ENCODE results near the gene SLC27A5. TPM values are rescaled to one million over a fixed set of nuclear protein-coding genes. Genes with fewer than 3 reads are reported as not detected.

The SLC27A5 gene
- total and polyA plus RNA-seq, 4 donors: 7.9 to 19.0 (median 13.0) TPM

- TF ChIP-seq, protein P1, sequence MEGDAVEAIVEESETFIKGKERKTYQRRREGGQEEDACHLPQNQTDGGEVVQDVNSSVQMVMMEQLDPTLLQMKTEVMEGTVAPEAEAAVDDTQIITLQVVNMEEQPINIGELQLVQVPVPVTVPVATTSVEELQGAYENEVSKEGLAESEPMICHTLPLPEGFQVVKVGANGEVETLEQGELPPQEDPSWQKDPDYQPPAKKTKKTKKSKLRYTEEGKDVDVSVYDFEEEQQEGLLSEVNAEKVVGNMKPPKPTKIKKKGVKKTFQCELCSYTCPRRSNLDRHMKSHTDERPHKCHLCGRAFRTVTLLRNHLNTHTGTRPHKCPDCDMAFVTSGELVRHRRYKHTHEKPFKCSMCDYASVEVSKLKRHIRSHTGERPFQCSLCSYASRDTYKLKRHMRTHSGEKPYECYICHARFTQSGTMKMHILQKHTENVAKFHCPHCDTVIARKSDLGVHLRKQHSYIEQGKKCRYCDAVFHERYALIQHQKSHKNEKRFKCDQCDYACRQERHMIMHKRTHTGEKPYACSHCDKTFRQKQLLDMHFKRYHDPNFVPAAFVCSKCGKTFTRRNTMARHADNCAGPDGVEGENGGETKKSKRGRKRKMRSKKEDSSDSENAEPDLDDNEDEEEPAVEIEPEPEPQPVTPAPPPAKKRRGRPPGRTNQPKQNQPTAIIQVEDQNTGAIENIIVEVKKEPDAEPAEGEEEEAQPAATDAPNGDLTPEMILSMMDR (IDR thresholded peaks at IDR 0.05; ENCODE audit: control extremely low read depth, extremely low read depth): no peak
- Histone ChIP-seq H3K27ac (ENCODE audit: low read depth in 1 of 2, low read length in 1 of 2) (no peak overlapping the region), H3K9me3 (ENCODE audit: control insufficient read depth in 4 of 4, insufficient read depth in 3 of 4, low read length in 3 of 4) (no peaks in the 10 kb centered on the region), H3K9ac (ENCODE audit: insufficient read depth in 1 of 2, low read length in 2 of 2) (no peak overlapping the region), H3K27me3 (ENCODE audit: control insufficient read depth in 3 of 3, insufficient read depth in 3 of 3, low read length in 2 of 3) (no peaks in the 10 kb centered on the region), H3K4me1 (ENCODE audit: control insufficient read depth in 5 of 5, insufficient read depth in 5 of 5, low read length in 5 of 5) (peaks cover 0 to 18% (median 4%) of the 10 kb centered on the region in 5 donors), H3K4me3 (no peak overlapping the region), H3K36me3 (ENCODE audit: control insufficient read depth in 4 of 4, insufficient read depth in 4 of 4, low read length in 4 of 4) (peaks cover 0 to 4% (median 2%) of the 10 kb centered on the region in 4 donors)
- ATAC-seq (ENCODE audit: insufficient read depth, low FRiP score): no peak
- WGBS, 2 donors: 54 to 67% methylated on average over 4 of the region's 4 CpGs
- no peak for DNase-seq
Observed at GRCh38 chr19:58521651-58522050, 9.9 kb upstream of the SLC27A5 start.

DNA sequence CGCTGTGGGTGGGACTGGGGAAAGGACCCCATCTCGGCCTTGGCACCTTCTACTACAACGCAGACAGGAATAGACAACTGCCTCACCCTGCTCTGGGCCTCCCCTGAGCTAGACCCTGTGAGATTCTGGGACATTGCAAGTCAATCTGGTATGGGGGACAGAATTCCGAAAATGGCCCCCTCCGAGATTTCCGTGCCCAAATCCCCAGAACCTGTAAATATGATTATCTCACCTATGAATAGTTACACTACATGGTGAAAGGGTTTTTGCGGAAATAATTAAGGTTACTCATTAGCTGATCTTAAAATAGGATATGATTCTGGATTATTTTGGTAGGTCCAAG, 8.4 kb upstream of the SLC27A5 start:
- H3K4me1 ChIP-seq (ENCODE audit: control insufficient read depth in 5 of 5, insufficient read depth in 5 of 5, low read length in 5 of 5): peaks cover 0 to 18% (median 4%) of the 10 kb centered on the region in 5 donors
- H3K9ac ChIP-seq (ENCODE audit: insufficient read depth in 1 of 2, low read length in 2 of 2): peak overlapping the region; percentile 67 to 89
- peak overlapping the region; percentile 91 to 94 for H3K27ac ChIP-seq (ENCODE audit: low read depth in 1 of 2, low read length in 1 of 2)
- H3K4me3 ChIP-seq: peak overlapping the region; percentile 53
- DNase-seq (no peak), ATAC-seq (ENCODE audit: insufficient read depth, low FRiP score) (no peak)
- 11 to 12% methylated on average over 7 of the region's 7 CpGs for WGBS, 2 donors
- peaks cover 0 to 16% (median 8%) of the 10 kb centered on the region in 4 donors for H3K36me3 ChIP-seq (ENCODE audit: control insufficient read depth in 4 of 4, insufficient read depth in 4 of 4, low read length in 4 of 4)
- TF ChIP-seq, protein P1 (IDR thresholded peaks at IDR 0.05; ENCODE audit: control extremely low read depth, extremely low read depth): no peak
- H3K27me3 ChIP-seq (ENCODE audit: control insufficient read depth in 3 of 3, insufficient read depth in 3 of 3, low read length in 2 of 3): no peaks in the 10 kb centered on the region
- H3K9me3 ChIP-seq (ENCODE audit: control insufficient read depth in 4 of 4, insufficient read depth in 3 of 4, low read length in 3 of 4): no peaks in the 10 kb centered on the region

DNA sequence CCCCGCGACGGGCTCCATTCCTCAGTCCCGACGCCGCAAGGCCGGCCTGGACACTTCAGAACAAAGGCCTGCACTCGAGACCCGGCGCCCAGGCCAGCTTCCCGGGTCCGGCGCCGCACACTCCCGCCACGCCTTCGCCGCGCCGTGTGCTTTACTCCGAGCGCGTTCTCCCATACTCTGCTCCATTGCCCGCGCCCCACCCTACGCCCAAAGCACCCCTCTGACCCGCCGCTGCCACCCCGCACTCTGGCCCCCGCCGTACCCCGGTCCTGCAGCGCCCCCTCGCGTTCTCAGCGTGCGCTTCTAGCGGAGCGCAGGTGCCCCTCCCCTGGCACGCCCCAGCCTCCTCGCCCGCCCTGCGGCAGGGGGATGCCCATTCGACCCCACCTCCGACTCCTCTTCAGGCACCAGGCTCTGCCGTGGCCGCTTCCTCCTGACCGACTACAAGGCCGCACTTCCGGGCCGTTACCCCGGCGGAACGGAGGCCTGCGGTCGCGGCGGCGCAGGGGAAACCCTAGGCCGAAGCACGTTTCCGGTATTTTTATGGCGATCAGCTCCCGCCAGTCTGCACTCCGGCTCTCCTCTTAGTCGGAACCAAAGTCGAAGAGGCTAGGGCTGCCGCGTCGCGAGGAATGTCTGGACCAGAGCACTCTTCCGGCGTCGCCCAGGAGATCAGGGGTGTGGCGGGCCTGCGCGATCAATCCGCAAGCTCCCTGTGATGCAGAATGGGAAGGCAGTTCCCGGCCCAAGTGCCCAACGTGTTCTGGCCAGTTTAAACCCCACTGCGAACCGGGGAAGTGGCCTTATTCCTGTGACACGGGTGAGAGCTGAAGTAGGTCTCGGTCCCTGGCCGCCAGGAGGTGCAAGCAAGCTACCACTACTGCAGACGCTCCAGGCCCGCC, 7.8 kb upstream of the SLC27A5 start, which contains the start of gene ZBTB45:
TSS of gene ZBTB45 (minus strand) at position 456 of the 902 bp plus-strand sequence. CDS start 2,137 bp downstream, outside the sequence.
- no peaks in the 10 kb centered on the region for H3K9me3 ChIP-seq (ENCODE audit: control insufficient read depth in 4 of 4, insufficient read depth in 3 of 4, low read length in 3 of 4)
- H3K27ac ChIP-seq (ENCODE audit: low read depth in 1 of 2, low read length in 1 of 2): peak within 1 kb of the TSS; percentile 91 to 94
- DNase-seq (peak; percentile 95 to 98 (median 97)), ATAC-seq (ENCODE audit: insufficient read depth, low FRiP score) (peak; percentile 89)
- H3K4me1 ChIP-seq (ENCODE audit: control insufficient read depth in 5 of 5, insufficient read depth in 5 of 5, low read length in 5 of 5): peaks cover 0 to 18% (median 6%) of the 10 kb centered on the region in 5 donors
- TF ChIP-seq, protein P1 (IDR thresholded peaks at IDR 0.05; ENCODE audit: control extremely low read depth, extremely low read depth): peak; percentile 54
- H3K36me3 ChIP-seq (ENCODE audit: control insufficient read depth in 4 of 4, insufficient read depth in 4 of 4, low read length in 4 of 4): peaks cover 0 to 16% (median 8%) of the 10 kb centered on the region in 4 donors
- 0 to 1% methylated on average over 87 of the region's 87 CpGs for WGBS, 2 donors
- no peaks in the 10 kb centered on the region for H3K27me3 ChIP-seq (ENCODE audit: control insufficient read depth in 3 of 3, insufficient read depth in 3 of 3, low read length in 2 of 3)
- H3K4me3 ChIP-seq: peak within 1 kb of the TSS; percentile 65
- H3K9ac ChIP-seq (ENCODE audit: insufficient read depth in 1 of 2, low read length in 2 of 2): peak within 1 kb of the TSS; percentile 87 to 89
